GM11168 (cell line): Measurements from ENCODE around the gene SMIM44.

Experiments
- in situ Hi-C: fragments of 300-500 bp; cut with MboI; formaldehyde crosslinking; loops from one replicate; pipeline ENCODE4 v1.12.0; 2022; ENCODE audit warnings: low sequenced_read_pairs; ENCODE audit not compliant: unreplicated experiment

Gene SMIM44

DNA sequence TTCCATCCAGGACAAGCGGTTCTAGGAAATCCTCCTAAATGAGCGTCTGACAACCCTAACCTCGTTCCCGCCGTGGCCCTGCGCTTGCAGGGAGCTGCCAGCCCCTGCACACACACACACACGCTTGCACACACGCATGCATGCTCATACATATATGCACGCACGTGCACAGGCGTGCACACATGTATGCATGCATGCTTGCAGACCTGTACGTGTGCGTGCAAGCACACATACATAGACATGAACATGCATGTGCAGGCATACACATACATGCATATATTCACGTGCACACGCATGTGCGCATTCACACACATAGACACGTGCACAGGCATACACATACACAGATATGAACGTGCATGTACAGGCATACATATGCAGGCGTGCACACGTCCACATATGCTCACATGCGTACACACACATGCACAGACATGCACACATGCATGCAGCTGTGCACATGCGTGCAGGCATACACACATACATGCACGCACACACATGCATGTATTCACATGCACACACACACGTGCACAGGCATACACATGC is 38.5 kb downstream of the SMIM44 start:
- in situ Hi-C loops = no loop called here

GRCh38 chr19:3443840-3444694 is 39.2 kb downstream of the SMIM44 start:
- in situ Hi-C loops = no loop called here

DNA sequence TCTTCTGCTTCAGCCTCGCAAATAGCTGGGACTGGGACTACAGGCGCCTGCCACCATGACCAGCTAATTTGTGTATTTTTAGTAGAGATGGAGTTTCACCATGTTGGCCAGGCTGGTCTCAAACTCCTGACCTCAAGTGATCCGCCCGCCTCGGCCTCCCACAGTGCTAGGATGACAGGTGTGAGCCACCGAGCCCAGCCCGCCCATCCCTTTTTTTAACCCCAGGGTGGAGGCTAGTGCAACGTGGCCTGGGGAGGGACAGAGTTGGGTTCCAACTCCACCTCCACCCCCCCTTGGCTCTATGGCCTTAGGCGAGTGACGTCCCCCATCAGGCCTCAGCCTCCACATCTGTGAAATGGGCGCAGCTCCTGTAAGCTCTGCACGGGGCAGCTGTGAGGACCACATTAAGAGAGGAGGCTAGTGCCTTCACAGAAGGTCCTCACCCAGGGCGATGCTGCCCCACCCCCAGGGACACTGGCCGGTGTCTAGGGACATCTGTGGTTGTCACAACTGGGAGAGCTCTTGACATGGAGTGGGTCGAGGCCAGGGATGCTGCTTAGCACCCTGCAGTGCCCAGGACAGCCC is 40.7 kb downstream of the SMIM44 start:
- in situ Hi-C loops = no loop called here

GRCh38 chr19:3441986-3442329 is 41.3 kb downstream of the SMIM44 start:
- in situ Hi-C loops = no loop called here

DNA sequence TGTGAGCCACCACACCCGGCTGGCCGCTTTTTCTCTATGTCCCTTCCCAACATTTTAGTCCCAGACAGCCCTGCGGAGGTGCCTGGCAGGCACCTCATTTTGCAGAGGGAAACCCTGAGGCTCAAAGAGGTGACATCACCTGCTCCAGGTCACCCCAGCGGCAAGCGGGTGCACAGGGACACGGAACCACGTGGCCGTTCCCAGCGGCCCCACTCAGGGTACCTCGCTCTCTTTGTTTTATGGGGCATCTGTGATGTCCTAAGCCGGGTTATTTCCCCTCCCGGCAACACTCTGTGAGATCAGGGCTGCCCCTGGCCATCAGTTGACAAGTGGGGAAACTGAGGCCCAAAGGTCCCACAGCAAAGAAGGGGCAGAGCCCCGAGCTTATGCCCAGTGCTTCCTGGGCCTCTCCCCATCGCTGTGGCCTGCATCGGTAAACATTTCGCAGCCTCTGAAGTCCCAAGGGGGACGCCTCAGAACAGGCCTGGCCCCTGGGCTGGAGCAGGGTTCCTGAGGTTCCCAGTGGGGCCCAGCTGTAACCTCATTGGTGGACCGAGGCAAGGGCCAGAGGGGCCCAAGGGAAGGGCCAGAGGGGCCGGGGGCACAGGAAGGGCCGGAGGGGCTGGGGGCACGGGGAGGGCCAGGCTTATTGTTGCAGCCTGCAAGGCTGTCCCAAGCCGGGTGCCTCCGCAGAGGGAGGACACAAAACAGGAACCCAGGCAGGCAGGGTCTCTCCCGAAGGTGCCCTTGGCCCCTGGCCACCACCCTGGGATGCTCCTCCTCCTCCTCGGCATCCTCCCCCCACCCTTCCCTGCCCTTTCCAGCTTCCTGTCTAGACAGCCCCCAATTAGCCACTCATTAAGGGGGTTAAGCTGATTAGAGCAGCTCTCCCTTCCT is 41.9 kb downstream of the SMIM44 start:
- in situ Hi-C loops = no loop called here

DNA sequence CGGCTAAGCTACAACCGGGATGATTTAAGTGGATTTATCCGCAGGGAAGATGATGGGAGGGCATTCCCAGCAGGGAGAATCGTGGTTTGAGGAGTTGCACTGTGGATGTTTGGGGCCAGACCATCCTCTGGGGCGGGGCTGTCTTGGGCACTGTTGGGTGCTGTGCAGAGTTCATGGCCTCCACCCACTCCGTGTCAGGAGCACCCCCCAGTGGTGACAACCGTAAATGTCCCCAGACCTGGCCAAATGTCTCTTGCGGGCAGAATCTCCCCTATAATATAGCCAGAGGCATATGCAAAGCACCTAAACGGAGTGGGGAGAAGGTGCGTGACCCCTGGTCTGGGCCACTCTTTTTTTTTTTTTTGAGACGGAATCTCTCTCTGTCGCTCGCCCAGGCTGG is 43.2 kb downstream of the SMIM44 start:
- in situ Hi-C loops = no loop called here

DNA sequence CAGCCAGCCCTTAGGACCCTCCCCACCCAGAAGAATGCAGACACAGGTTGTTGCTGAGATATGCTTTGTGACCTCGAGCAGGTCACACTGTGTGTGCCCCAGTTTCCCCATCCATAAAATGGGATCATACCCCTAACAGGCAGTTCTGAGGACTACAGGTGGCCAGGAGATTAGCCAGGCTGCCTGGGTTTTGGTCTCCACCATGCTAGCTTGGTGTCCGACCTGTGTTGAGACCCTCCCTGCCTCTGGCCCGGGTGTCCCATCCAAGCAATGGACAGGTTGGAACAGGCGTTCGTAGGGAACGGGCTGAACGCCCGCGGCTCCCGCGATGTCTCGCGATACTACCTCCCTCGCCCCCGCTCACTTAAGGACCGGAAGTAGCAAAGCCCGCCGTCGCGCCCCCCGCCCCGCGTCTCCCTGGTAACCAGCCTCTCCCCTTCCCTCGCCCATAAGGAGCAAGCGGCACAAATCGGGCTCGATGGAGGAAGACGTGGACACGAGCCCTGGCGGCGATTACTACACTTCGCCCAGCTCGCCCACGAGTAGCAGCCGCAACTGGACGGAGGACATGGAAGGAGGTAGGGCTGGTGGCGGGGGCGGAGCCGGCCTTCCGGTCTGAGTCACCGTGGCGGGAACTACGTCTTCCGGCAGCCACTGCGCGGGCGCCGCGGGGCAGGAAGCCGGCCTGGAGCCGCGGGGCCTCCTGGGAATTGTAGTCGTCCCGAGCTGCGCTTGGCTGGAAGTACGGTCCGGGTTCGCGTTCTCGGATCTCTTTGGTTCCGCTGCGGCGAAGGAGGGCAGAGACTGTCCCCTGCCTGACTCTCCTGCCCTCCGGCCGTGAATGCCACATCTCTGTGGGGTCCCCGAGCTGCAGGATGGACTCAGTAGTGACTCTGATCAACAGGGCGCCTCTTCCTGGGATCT is 48.3 kb downstream of the SMIM44 start:
- in situ Hi-C loops = loop anchor here (5.0 kb wide), 1 partner anchor 108 kb away; no protein-coding TSS in a partner anchor

- in situ Hi-C loops = loop anchor here (5.0 kb wide), 1 partner anchor 107 kb away; no protein-coding TSS in a partner anchor
Observed at GRCh38 chr19:3433805-3434540, 49.3 kb downstream of the SMIM44 start.

DNA sequence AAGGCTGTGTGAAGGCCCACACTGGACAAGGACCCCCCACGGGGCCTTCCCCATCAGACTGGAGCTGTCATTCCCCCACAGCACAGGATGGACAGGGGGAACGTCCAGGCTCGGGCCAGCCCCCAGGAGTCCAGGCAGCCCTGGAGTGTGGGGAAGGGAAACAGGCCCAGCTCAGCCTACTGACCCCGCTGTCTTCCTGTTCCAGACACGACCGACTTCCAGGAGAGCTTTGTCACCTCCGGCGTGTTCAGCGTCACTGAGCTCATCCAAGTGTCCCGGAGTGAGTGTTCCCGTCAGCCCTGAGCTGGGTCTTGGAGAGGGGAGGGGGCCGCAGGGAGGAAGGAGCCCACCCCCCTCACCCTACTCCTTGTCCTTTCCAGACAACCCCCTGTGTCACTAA is 49.9 kb downstream of the SMIM44 start:
- in situ Hi-C loops = loop anchor here (5.0 kb wide), 1 partner anchor 106 kb away; no protein-coding TSS in a partner anchor
